Regular cardiac myocyte (primary cell): ENCODE results near the gene OGFR. TPM values are rescaled to one million over a fixed set of nuclear protein-coding genes. Genes with fewer than 3 reads are reported as not detected.

ENCODE experiments used
- total RNA-seq: library from RNA; depleted of rRNA; stranded (reverse); fragments of >200 nt; gene quantifications from 2 replicates; pipeline ENCODE4 v1.2.3, GENCODE V29; 2014

The OGFR gene
- 31.3 and 40.3 TPM in 2 replicates for total RNA-seq

DNA sequence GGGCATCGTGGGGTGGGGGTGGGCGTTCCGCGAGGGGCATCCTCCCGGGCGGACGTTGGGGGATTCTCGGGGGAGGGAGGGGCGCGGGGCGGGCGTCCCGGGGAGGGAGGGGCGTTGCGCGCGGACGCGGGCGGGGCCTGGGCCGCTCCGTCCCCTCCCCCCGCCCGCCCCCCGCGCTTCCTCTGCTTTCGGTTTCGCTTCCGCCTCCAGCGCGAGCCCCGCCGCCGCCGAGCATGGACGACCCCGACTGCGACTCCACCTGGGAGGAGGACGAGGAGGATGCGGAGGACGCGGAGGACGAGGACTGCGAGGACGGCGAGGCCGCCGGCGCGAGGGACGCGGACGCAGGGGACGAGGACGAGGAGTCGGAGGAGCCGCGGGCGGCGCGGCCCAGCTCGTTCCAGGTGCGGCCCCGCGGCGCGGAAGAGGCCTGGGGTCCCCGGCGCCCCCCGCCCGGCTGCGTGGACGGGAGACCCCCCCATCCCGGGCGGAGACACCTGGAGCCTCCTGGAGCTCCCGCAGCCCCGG, at the start of gene OGFR:
Gene OGFR (plus strand): TSS at position 209 of the 528 bp plus-strand sequence. CDS start 25 bp downstream, at position 234.

GRCh38 chr20:62816884-62817873, 12.5 kb downstream of the OGFR start, which contains the start of gene COL9A3:
TSS of gene COL9A3 (plus strand) at chr20:62817050. CDS start at chr20:62817065, 15 bp downstream.

DNA sequence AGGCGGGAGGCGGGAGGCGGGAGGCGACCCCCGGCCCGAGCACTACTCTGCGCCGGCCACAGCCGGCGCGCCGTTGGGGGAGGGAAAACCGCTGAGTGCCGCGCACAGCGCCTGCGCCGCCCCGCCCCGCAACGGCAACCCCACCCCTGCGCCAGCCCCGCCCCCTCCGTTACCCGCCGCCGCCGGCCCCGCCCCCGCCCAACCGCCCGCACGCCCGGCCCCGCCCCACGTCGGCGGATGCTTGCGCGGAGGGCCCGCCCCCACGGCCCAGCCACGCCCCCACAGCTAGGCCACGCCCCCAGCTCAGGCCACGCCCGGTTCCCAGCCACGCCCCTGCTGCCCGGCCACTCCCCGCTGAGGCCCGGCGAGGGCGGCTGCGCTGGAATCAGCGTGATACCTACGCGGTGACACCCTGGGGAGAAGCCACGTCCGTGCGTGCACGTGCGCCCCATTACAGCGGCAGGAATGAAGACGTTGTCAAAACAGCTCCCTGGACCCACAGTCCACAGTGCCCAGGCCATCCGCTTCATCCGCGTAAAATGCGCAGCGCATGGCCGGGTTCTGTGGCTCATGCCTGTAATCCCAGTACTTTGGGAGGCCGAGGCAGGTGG, 57.2 kb downstream of the OGFR start, which contains the start of gene TCFL5:
Gene TCFL5 (minus strand): TSS at position 97 of the 611 bp plus-strand sequence. CDS start 152 bp downstream, outside the sequence.

Other genes starting within 250 kb of the OGFR start
- 0.19 and 0.56 TPM in 2 replicates for gene SLCO4A1, start 162.3 kb upstream of the OGFR start, total RNA-seq
- under 0.01 TPM in 2 replicates for gene NTSR1, start 96.0 kb upstream of the OGFR start, total RNA-seq
- 17.8 and 24.3 TPM in 2 replicates for gene MRGBP, start 8.4 kb upstream of the OGFR start, total RNA-seq
- under 0.01 and 0.19 TPM in 2 replicates for gene COL9A3, start 12.2 kb downstream of the OGFR start, total RNA-seq
- gene TCFL5, start 57.0 kb downstream of the OGFR start, total RNA-seq, result 17.3 and 18.6 TPM in 2 replicates
- gene DIDO1, start 121.7 kb downstream of the OGFR start, total RNA-seq, result 32.1 and 41.8 TPM in 2 replicates
- 37.4 and 43.1 TPM in 2 replicates for gene GID8, start 133.3 kb downstream of the OGFR start, total RNA-seq
- 7.9 and 21.9 TPM in 2 replicates for gene SLC17A9, start 147.9 kb downstream of the OGFR start, total RNA-seq
- gene BHLHE23, start 202.1 kb downstream of the OGFR start, total RNA-seq, result not detected in 2 replicates